ENCODE results near the gene TFDP1.

TFDP1 gene

DNA sequence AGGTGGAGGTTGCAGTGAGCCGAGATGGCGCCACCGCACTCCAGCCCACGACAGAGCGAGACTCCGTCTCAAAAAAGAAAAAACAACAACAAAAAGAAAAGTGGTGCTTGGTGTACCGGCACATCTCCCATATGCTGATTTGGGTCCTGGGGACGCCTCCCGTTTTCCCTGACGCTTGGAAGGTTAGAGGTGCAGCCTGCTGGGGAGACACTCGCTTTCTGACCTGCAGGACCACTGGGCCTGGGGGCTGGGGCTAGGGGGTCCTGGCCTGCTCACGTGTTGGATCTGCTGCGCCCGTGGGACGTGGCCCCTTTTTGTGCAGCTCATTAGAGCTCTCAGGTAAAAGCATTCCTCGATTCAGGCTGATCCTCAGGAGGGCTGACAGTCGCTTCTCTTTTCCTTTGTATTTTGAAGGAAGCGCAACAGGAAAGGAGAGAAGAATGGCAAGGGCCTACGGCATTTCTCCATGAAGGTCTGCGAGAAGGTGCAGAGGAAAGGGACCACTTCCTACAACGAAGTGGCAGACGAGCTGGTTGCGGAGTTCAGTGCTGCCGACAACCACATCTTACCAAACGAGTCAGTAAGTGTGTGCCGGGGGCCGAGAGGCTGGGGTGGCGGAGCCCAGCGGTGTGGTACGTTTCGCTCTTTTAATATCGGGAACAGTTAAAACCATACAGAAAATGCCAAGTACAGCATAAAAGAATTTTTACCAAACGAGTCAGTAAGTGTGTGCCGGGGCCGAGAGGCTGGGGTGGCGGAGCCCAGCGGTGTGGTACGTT is 48.3 kb downstream of the TFDP1 start:
- Histone ChIP-seq H3K9ac (ENCODE audit: low read depth, low read length) (no peak overlapping the region), H3K4me3 (ENCODE audit: low read depth in 1 of 2, low read length in 2 of 2) (no peak overlapping the region), H3K4me1 (ENCODE audit: insufficient read depth, low read length) (no peaks in the 10 kb centered on the region), H3K27me3 (ENCODE audit: insufficient read depth, low read length, poor library complexity) (no peaks in the 10 kb centered on the region), H3K9me3 (ENCODE audit: insufficient read depth, low read length, severe bottlenecking) (no peaks in the 10 kb centered on the region), H3K27ac (ENCODE audit: low read length) (no peak overlapping the region), H3K79me2 (ENCODE audit: insufficient read depth, low read length) (peaks cover 42% of the 10 kb centered on the region), H4K20me1 (ENCODE audit: insufficient read depth, low read length) (peaks cover 89% of the 10 kb centered on the region), H3K4me2 (ENCODE audit: insufficient read depth, low read length) (no peak overlapping the region), H2AFZ (ENCODE audit: low read depth, low read length) (no peak overlapping the region), H3K36me3 (ENCODE audit: insufficient read depth, low read length) (peaks cover 96% of the 10 kb centered on the region)
- TF ChIP-seq EZH2 (IDR thresholded peaks at IDR 0.05; ENCODE audit: borderline replicate concordance, low read depth, low read length, severe bottlenecking), result no peak
- TF ChIP-seq, protein P1, sequence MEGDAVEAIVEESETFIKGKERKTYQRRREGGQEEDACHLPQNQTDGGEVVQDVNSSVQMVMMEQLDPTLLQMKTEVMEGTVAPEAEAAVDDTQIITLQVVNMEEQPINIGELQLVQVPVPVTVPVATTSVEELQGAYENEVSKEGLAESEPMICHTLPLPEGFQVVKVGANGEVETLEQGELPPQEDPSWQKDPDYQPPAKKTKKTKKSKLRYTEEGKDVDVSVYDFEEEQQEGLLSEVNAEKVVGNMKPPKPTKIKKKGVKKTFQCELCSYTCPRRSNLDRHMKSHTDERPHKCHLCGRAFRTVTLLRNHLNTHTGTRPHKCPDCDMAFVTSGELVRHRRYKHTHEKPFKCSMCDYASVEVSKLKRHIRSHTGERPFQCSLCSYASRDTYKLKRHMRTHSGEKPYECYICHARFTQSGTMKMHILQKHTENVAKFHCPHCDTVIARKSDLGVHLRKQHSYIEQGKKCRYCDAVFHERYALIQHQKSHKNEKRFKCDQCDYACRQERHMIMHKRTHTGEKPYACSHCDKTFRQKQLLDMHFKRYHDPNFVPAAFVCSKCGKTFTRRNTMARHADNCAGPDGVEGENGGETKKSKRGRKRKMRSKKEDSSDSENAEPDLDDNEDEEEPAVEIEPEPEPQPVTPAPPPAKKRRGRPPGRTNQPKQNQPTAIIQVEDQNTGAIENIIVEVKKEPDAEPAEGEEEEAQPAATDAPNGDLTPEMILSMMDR (IDR thresholded peaks at IDR 0.05; ENCODE audit: borderline replicate concordance, extremely low read depth, low read length, poor library complexity, severe bottlenecking), result no peak
- DNase-seq (no peak), ATAC-seq (ENCODE audit: insufficient read depth, low read depth) (no peak)

DNA sequence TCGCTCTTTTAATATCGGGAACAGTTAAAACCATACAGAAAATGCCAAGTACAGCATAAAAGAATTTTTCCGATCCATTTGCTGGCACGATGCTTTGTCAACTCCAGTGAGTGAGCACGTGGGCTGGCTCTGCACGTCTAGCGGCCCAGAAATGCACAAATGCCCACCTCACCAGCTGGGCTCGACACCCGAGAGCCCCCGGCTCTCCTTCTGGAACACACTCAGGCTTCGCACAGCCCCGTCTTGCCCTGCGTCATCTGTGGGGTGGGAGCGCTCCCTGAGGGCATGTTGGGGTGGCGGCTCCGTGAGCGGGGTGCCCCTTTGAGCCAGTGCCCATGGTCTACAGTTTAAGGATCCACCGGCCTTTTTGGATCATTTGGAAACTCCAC is 48.9 kb downstream of the TFDP1 start:
- H3K79me2 ChIP-seq (ENCODE audit: insufficient read depth, low read length), result peaks cover 36% of the 10 kb centered on the region
- DNase-seq, result no peak
- no peak overlapping the region for H3K4me2 ChIP-seq (ENCODE audit: insufficient read depth, low read length)
- H3K27ac ChIP-seq (ENCODE audit: low read length), result no peak overlapping the region
- peaks cover 83% of the 10 kb centered on the region for H4K20me1 ChIP-seq (ENCODE audit: insufficient read depth, low read length)
- no peak for ATAC-seq (ENCODE audit: insufficient read depth, low read depth)
- TF ChIP-seq, protein P1 (IDR thresholded peaks at IDR 0.05; ENCODE audit: borderline replicate concordance, extremely low read depth, low read length, poor library complexity, severe bottlenecking), result no peak
- no peak for TF ChIP-seq EZH2 (IDR thresholded peaks at IDR 0.05; ENCODE audit: borderline replicate concordance, low read depth, low read length, severe bottlenecking)
- H2AFZ ChIP-seq (ENCODE audit: low read depth, low read length), result no peak overlapping the region
- no peaks in the 10 kb centered on the region for H3K4me1 ChIP-seq (ENCODE audit: insufficient read depth, low read length)
- no peak overlapping the region for H3K4me3 ChIP-seq (ENCODE audit: low read depth in 1 of 2, low read length in 2 of 2)
- no peak overlapping the region for H3K9ac ChIP-seq (ENCODE audit: low read depth, low read length)
- H3K27me3 ChIP-seq (ENCODE audit: insufficient read depth, low read length, poor library complexity), result no peaks in the 10 kb centered on the region
- H3K9me3 ChIP-seq (ENCODE audit: insufficient read depth, low read length, severe bottlenecking), result no peaks in the 10 kb centered on the region
- peaks cover 96% of the 10 kb centered on the region for H3K36me3 ChIP-seq (ENCODE audit: insufficient read depth, low read length)

DNA sequence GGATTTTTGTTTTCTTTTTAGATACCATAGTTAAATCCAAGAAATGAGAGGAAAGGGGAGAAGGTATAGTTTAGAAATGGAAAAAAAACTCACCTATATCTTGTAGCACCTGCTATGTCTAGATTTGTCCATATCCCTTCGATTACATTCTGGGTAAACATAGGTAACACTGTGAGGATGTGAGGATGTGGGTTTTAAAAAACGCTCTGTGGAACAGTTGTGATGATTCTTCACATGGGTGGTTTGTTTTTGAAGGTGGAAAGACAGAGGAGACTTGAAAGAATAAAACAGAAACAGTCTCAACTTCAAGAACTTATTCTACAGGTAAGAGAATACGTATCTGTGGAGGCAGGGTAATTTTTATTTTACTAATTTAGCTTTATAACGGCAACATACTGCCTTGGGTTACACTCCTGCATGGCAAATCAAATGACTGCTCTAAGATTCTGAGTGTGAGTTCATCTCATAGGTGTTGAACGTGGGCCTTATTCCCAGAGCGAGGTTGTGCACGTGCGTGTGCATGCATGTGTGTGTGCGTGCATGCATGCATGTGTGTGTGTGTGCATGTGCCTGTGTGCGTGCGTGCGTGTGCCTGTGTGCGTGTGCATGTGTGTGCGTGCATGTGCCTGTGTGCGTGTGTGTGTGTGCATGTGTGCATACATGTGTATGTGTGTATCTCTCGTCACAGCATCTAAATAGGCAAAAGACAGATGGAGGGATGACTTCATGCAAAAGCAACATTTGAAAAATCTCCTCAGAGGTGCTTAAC is 49.9 kb downstream of the TFDP1 start:
- no peak overlapping the region for H3K4me3 ChIP-seq (ENCODE audit: low read depth in 1 of 2, low read length in 2 of 2)
- no peaks in the 10 kb centered on the region for H3K27me3 ChIP-seq (ENCODE audit: insufficient read depth, low read length, poor library complexity)
- no peak for TF ChIP-seq EZH2 (IDR thresholded peaks at IDR 0.05; ENCODE audit: borderline replicate concordance, low read depth, low read length, severe bottlenecking)
- TF ChIP-seq, protein P1 (IDR thresholded peaks at IDR 0.05; ENCODE audit: borderline replicate concordance, extremely low read depth, low read length, poor library complexity, severe bottlenecking), result no peak
- peaks cover 77% of the 10 kb centered on the region for H4K20me1 ChIP-seq (ENCODE audit: insufficient read depth, low read length)
- no peak overlapping the region for H3K27ac ChIP-seq (ENCODE audit: low read length)
- H3K79me2 ChIP-seq (ENCODE audit: insufficient read depth, low read length), result peaks cover 27% of the 10 kb centered on the region
- peaks cover 95% of the 10 kb centered on the region for H3K36me3 ChIP-seq (ENCODE audit: insufficient read depth, low read length)
- H2AFZ ChIP-seq (ENCODE audit: low read depth, low read length), result no peak overlapping the region
- H3K9me3 ChIP-seq (ENCODE audit: insufficient read depth, low read length, severe bottlenecking), result no peaks in the 10 kb centered on the region
- no peak overlapping the region for H3K9ac ChIP-seq (ENCODE audit: low read depth, low read length)
- ATAC-seq (ENCODE audit: insufficient read depth, low read depth), result no peak
- H3K4me2 ChIP-seq (ENCODE audit: insufficient read depth, low read length), result no peak overlapping the region
- no peaks in the 10 kb centered on the region for H3K4me1 ChIP-seq (ENCODE audit: insufficient read depth, low read length)
- no peak for DNase-seq
